ENCODE data around the gene SERPIND1. TPM values are rescaled to one million over a fixed set of nuclear protein-coding genes. Genes with fewer than 3 reads are reported as not detected.

SERPIND1 gene
- total and polyA plus RNA-seq, 2 experiments from 2014 or later: not detected

DNA sequence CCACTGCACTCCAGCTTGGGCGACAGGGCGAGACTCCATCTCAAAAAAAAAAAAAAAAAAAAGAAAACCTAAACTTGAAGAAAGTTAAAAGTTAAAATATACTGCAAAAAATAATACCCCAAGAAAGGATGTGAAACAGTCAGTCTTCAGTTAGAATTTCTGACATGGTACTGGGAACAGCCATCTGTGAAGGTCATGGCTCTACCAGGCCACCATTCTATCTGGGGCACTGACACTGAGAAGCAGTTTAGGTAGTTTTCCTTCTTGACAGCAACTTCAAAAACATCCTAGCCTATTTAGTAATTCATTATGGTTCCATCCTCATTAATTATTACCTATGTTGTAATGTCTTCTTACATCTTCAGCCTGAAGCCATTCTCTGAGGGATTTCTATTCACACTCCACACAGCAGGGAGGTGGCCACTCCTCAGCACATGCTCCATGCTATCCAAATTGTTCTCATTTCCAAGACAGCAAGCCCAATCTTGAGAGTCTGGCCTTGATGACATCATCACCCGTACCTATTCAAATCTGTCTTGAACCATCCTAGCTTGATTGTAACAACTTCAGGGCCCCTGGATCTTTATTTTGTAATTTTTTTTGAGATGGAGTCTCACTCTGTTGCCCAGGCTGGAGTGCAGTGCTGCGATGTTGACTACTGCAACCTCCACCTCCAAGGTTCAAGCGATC is 38.2 kb downstream of the SERPIND1 start:
- no peaks in the 10 kb centered on the region for H3K79me2 ChIP-seq (replicated peaks; ENCODE audit: insufficient read depth)
- H3K4me3 Mint-ChIP-seq: no peak overlapping the region
- no peaks in the 10 kb centered on the region for H3F3A ChIP-seq (replicated peaks; ENCODE audit: low read depth)
- H4K20me1 ChIP-seq (replicated peaks; ENCODE audit: insufficient read depth): no peaks in the 10 kb centered on the region
- no peak overlapping the region for H2AFZ ChIP-seq
- H3K9me2 ChIP-seq (ENCODE audit: insufficient read depth): no peaks in the 10 kb centered on the region
- H3K27ac ChIP-seq (ENCODE audit: low read depth): no peak overlapping the region
- no peak for ATAC-seq
- no peak overlapping the region for H3K4me2 ChIP-seq
- no peak overlapping the region for H3K27ac Mint-ChIP-seq
- H3K36me3 ChIP-seq (ENCODE audit: insufficient read depth): no peaks in the 10 kb centered on the region
- peaks cover 16% of the 10 kb centered on the region; the same call in 2 of the 3 replicates for H3K36me3 Mint-ChIP-seq (ENCODE audit: low read depth)
- no peaks in the 10 kb centered on the region for H3K27me3 ChIP-seq (ENCODE audit: insufficient read depth)
- no peak overlapping the region for H3K4me3 ChIP-seq
- no peaks in the 10 kb centered on the region for H3K4me1 ChIP-seq (ENCODE audit: insufficient read depth)
- no peaks in the 10 kb centered on the region for H3K9me3 Mint-ChIP-seq
- TF ChIP-seq JUNB (IDR thresholded peaks at IDR 0.05; ENCODE audit: unreplicated experiment): no peak
- no peak for TF ChIP-seq EZH2phosphoT487 (IDR thresholded peaks at IDR 0.05; ENCODE audit: unreplicated experiment)
- no peak for DNase-seq (ENCODE audit: low spot score)
- H3K27me3 Mint-ChIP-seq (ENCODE audit: insufficient read depth, low read depth, poor library complexity): peaks cover 3% of the 10 kb centered on the region
- no peaks in the 10 kb centered on the region; the same call in 2 of the 3 replicates for H3K4me1 Mint-ChIP-seq

DNA sequence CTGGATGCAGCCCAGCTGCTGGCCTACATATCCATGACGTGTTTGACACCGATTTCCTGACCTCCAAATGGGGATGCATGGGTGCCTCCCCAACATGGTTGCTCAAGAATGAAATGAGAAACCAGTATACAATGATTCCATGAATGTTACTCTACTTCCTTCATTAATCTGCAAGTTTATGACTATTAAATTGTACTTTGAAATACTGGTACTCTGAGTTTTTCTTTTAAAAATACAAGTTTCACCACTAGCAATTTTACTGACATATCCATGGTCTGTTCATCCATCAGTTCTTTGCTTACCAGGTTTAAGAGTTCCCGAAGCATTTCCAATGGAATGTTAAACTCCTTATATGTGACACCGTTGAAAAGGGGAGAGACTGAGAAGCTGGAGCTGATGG is 39.1 kb downstream of the SERPIND1 start:
- H3K36me3 ChIP-seq (ENCODE audit: insufficient read depth): no peaks in the 10 kb centered on the region
- H3K36me3 Mint-ChIP-seq (ENCODE audit: low read depth): peaks cover 11% of the 10 kb centered on the region; the same call in 2 of the 3 replicates
- H3K27ac Mint-ChIP-seq: no peak overlapping the region
- H3F3A ChIP-seq (replicated peaks; ENCODE audit: low read depth): no peaks in the 10 kb centered on the region
- H3K4me3 ChIP-seq: no peak overlapping the region
- peaks cover 3% of the 10 kb centered on the region for H3K27me3 Mint-ChIP-seq (ENCODE audit: insufficient read depth, low read depth, poor library complexity)
- H3K4me2 ChIP-seq: no peak overlapping the region
- no peaks in the 10 kb centered on the region for H3K27me3 ChIP-seq (ENCODE audit: insufficient read depth)
- H3K79me2 ChIP-seq (replicated peaks; ENCODE audit: insufficient read depth): no peaks in the 10 kb centered on the region
- H3K4me1 ChIP-seq (ENCODE audit: insufficient read depth): no peaks in the 10 kb centered on the region
- ATAC-seq (no peak), DNase-seq (ENCODE audit: low spot score) (no peak)
- H3K4me3 Mint-ChIP-seq: no peak overlapping the region
- no peaks in the 10 kb centered on the region for H3K9me2 ChIP-seq (ENCODE audit: insufficient read depth)
- no peaks in the 10 kb centered on the region; the same call in 2 of the 3 replicates for H3K4me1 Mint-ChIP-seq
- no peak overlapping the region for H2AFZ ChIP-seq
- H3K27ac ChIP-seq (ENCODE audit: low read depth): no peak overlapping the region
- no peaks in the 10 kb centered on the region for H4K20me1 ChIP-seq (replicated peaks; ENCODE audit: insufficient read depth)
- no peaks in the 10 kb centered on the region for H3K9me3 Mint-ChIP-seq
- TF ChIP-seq, protein P1, sequence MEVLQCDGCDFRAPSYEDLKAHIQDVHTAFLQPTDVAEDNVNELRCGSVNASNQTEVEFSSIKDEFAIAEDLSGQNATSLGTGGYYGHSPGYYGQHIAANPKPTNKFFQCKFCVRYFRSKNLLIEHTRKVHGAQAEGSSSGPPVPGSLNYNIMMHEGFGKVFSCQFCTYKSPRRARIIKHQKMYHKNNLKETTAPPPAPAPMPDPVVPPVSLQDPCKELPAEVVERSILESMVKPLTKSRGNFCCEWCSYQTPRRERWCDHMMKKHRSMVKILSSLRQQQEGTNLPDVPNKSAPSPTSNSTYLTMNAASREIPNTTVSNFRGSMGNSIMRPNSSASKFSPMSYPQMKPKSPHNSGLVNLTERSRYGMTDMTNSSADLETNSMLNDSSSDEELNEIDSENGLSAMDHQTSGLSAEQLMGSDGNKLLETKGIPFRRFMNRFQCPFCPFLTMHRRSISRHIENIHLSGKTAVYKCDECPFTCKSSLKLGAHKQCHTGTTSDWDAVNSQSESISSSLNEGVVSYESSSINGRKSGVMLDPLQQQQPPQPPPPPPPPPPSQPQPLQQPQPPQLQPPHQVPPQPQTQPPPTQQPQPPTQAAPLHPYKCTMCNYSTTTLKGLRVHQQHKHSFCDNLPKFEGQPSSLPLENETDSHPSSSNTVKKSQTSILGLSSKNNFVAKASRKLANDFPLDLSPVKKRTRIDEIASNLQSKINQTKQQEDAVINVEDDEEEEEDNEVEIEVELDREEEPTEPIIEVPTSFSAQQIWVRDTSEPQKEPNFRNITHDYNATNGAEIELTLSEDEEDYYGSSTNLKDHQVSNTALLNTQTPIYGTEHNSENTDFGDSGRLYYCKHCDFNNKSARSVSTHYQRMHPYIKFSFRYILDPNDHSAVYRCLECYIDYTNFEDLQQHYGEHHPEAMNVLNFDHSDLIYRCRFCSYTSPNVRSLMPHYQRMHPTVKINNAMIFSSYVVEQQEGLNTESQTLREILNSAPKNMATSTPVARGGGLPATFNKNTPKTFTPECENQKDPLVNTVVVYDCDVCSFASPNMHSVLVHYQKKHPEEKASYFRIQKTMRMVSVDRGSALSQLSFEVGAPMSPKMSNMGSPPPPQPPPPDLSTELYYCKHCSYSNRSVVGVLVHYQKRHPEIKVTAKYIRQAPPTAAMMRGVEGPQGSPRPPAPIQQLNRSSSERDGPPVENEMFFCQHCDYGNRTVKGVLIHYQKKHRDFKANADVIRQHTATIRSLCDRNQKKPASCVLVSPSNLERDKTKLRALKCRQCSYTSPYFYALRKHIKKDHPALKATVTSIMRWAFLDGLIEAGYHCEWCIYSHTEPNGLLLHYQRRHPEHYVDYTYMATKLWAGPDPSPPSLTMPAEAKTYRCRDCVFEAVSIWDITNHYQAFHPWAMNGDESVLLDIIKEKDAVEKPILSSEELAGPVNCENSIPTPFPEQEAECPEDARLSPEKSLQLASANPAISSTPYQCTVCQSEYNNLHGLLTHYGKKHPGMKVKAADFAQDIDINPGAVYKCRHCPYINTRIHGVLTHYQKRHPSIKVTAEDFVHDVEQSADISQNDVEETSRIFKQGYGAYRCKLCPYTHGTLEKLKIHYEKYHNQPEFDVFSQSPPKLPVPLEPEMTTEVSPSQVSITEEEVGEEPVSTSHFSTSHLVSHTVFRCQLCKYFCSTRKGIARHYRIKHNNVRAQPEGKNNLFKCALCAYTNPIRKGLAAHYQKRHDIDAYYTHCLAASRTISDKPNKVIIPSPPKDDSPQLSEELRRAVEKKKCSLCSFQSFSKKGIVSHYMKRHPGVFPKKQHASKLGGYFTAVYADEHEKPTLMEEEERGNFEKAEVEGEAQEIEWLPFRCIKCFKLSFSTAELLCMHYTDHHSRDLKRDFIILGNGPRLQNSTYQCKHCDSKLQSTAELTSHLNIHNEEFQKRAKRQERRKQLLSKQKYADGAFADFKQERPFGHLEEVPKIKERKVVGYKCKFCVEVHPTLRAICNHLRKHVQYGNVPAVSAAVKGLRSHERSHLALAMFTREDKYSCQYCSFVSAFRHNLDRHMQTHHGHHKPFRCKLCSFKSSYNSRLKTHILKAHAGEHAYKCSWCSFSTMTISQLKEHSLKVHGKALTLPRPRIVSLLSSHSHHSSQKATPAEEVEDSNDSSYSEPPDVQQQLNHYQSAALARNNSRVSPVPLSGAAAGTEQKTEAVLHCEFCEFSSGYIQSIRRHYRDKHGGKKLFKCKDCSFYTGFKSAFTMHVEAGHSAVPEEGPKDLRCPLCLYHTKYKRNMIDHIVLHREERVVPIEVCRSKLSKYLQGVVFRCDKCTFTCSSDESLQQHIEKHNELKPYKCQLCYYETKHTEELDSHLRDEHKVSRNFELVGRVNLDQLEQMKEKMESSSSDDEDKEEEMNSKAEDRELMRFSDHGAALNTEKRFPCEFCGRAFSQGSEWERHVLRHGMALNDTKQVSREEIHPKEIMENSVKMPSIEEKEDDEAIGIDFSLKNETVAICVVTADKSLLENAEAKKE (CRISPR knock-in tag; IDR thresholded peaks at IDR 0.05): no peak
- TF ChIP-seq POLR2AphosphoS5 (IDR thresholded peaks at IDR 0.05; ENCODE audit: low read depth) (no peak), EZH2phosphoT487 (IDR thresholded peaks at IDR 0.05; ENCODE audit: unreplicated experiment) (no peak), JUNB (IDR thresholded peaks at IDR 0.05; ENCODE audit: unreplicated experiment) (no peak), ZNF114 (CRISPR knock-in tag; IDR thresholded peaks at IDR 0.05) (no peak), EZH2 (IDR thresholded peaks at IDR 0.05; ENCODE audit: low read depth, unreplicated experiment) (no peak), CREB1 (CRISPR knock-in tag; IDR thresholded peaks at IDR 0.05; ENCODE audit: low read depth) (no peak), NANOG (IDR thresholded peaks at IDR 0.05; ENCODE audit: borderline replicate concordance) (no peak), ZNF331 (CRISPR knock-in tag; IDR thresholded peaks at IDR 0.05; ENCODE audit: low read depth) (no peak), STAT1 (IDR thresholded peaks at IDR 0.05; ENCODE audit: unreplicated experiment) (no peak)
- TF ChIP-seq, protein P2, sequence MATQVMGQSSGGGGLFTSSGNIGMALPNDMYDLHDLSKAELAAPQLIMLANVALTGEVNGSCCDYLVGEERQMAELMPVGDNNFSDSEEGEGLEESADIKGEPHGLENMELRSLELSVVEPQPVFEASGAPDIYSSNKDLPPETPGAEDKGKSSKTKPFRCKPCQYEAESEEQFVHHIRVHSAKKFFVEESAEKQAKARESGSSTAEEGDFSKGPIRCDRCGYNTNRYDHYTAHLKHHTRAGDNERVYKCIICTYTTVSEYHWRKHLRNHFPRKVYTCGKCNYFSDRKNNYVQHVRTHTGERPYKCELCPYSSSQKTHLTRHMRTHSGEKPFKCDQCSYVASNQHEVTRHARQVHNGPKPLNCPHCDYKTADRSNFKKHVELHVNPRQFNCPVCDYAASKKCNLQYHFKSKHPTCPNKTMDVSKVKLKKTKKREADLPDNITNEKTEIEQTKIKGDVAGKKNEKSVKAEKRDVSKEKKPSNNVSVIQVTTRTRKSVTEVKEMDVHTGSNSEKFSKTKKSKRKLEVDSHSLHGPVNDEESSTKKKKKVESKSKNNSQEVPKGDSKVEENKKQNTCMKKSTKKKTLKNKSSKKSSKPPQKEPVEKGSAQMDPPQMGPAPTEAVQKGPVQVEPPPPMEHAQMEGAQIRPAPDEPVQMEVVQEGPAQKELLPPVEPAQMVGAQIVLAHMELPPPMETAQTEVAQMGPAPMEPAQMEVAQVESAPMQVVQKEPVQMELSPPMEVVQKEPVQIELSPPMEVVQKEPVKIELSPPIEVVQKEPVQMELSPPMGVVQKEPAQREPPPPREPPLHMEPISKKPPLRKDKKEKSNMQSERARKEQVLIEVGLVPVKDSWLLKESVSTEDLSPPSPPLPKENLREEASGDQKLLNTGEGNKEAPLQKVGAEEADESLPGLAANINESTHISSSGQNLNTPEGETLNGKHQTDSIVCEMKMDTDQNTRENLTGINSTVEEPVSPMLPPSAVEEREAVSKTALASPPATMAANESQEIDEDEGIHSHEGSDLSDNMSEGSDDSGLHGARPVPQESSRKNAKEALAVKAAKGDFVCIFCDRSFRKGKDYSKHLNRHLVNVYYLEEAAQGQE (IDR thresholded peaks at IDR 0.05; ENCODE audit: unreplicated experiment): no peak

Measured in GM23338 (cell line).